Keratinocyte (primary cell): ENCODE measurements around the gene MCM10. TPM values are rescaled to one million over a fixed set of nuclear protein-coding genes. Genes with fewer than 3 reads are reported as not detected.
"Not testable (repeated sequence)": the region's sequence is repeated elsewhere in the genome, so short reads cannot be mapped to it uniquely, and the experiment has no call there.

ENCODE experiments used
- DNase-seq: peaks from one replicate; pipeline ENCODE4 v3.0.0-alpha.2; 2011; ENCODE audit warnings: low read depth, missing footprints, low spot score
- FAIRE-seq: peaks from 2 replicates; lab custom pipeline; 2011; peaks lifted over from hg19 to GRCh38; lab: Jason Lieb, UNC
- H2AFZ ChIP-seq: 2 replicates; pipeline ENCODE4 v1.6.0; 2012; ENCODE audit warnings: low read length, control low read depth, inconsistent platforms; ENCODE audit not compliant: control insufficient read depth
- H3K27ac ChIP-seq: 2 replicates; pipeline ENCODE4 v1.5.1; 2011; ENCODE audit warnings: low read length; ENCODE audit not compliant: control insufficient read depth, insufficient read depth
- H3K27me3 ChIP-seq: 3 replicates; pipeline ENCODE4 v1.6.0; 2011; ENCODE audit warnings: low read length; ENCODE audit not compliant: control insufficient read depth, insufficient read depth; ENCODE audit errors: extremely low read depth
- H3K36me3 ChIP-seq, 2 experiments: 2 replicates in 1 of 2; 3 replicates in 1 of 2; pipeline ENCODE4 v1.5.1; 2011; ENCODE audit warnings: low read length in 2 of 2, mild to moderate bottlenecking in 1 of 2; ENCODE audit not compliant: control insufficient read depth in 2 of 2, insufficient read depth in 2 of 2; ENCODE audit errors: extremely low read depth in 1 of 2
- H3K4me1 ChIP-seq: 3 replicates; pipeline ENCODE4 v1.5.1; 2011; ENCODE audit warnings: low read length; ENCODE audit not compliant: control insufficient read depth, insufficient read depth; ENCODE audit errors: extremely low read depth
- H3K4me2 ChIP-seq: 3 replicates; pipeline ENCODE4 v1.6.0; 2011; ENCODE audit warnings: low read depth, low read length; ENCODE audit not compliant: control insufficient read depth, insufficient read depth; ENCODE audit errors: extremely low read depth
- H3K4me3 ChIP-seq, 3 experiments: fragments of 200-600 bp in 1 of 3; sonication (generic) in 1 of 3; 2 replicates in 2 of 3; 3 replicates in 1 of 3; pipeline ENCODE4 v1.5.1; 2011 to 2016; ENCODE audit warnings: low read length in 3 of 3, mild to moderate bottlenecking in 3 of 3, control low read depth in 2 of 3, inconsistent platforms in 1 of 3, low read depth in 1 of 3, mixed read lengths in 1 of 3, mixed run types in 1 of 3, moderate library complexity in 1 of 3; ENCODE audit not compliant: control insufficient read depth in 2 of 3, insufficient read depth in 2 of 3; ENCODE audit errors: extremely low read depth in 1 of 3
- H3K79me2 ChIP-seq: 2 replicates; pipeline ENCODE4 v1.6.0; 2012; ENCODE audit warnings: low read length; ENCODE audit not compliant: control insufficient read depth, insufficient read depth
- H3K9ac ChIP-seq: 3 replicates; pipeline ENCODE4 v1.6.0; 2011; ENCODE audit warnings: low read length; ENCODE audit not compliant: control insufficient read depth, insufficient read depth; ENCODE audit errors: extremely low read depth
- H3K9me1 ChIP-seq: 3 replicates; pipeline ENCODE4 v1.6.0; 2011; ENCODE audit warnings: low read length; ENCODE audit not compliant: control insufficient read depth, insufficient read depth; ENCODE audit errors: extremely low read depth
- H3K9me3 ChIP-seq: 2 replicates; pipeline ENCODE4 v1.5.1; 2012; ENCODE audit warnings: low read depth, low read length; ENCODE audit not compliant: control insufficient read depth
- H4K20me1 ChIP-seq: 3 replicates; pipeline ENCODE4 v1.6.0; 2011; ENCODE audit warnings: low read length; ENCODE audit not compliant: control insufficient read depth, insufficient read depth; ENCODE audit errors: extremely low read depth
- EZH2 ChIP-seq: IDR thresholded peaks from one replicate; pipeline ENCODE4 v1.6.1; 2012; ENCODE audit warnings: inconsistent platforms, mild to moderate bottlenecking, low read length, moderate library complexity
- dilution Hi-C: fragments of 300-500 bp; cut with MboI; formaldehyde crosslinking; loops from one replicate; pipeline ENCODE4 v1.7.0; 2020; ENCODE audit warnings: low sequenced_read_pairs; ENCODE audit not compliant: extremely low pct_ligation_motif_present
- polyA plus RNA-seq, 5 experiments: library from polyadenylated mRNA; depleted of rRNA in 3 of 5; stranded (reverse) in 3 of 5; stranded (forward) in 1 of 5; unstranded in 1 of 5; fragments of >200 nt; gene quantifications; 1 replicate in 1 of 5; 2 replicates in 3 of 5; 3 replicates in 1 of 5; pipeline versions ENCODE4 v1.2.1 to v1.2.3, GENCODE V29; 2011 to 2012; ENCODE audit warnings: missing spikeins in 2 of 5, low read depth in 1 of 5, low replicate concordance in 1 of 5
- TF ChIP-seq, protein P1 (sequence below), 3 experiments: IDR thresholded peaks in 1 of 3; conservative IDR thresholded peaks in 1 of 3; optimal IDR thresholded peaks in 1 of 3; 2 replicates in 2 of 3; 3 replicates in 1 of 3; pipeline versions ENCODE3 to v1.5.1; 2011; ENCODE audit warnings: low read length in 3 of 3, mild to moderate bottlenecking in 3 of 3, moderate library complexity in 2 of 3, control low read depth in 1 of 3, inconsistent platforms in 1 of 3; ENCODE audit not compliant: insufficient read depth in 2 of 3; ENCODE audit errors: extremely low read depth in 1 of 3

The MCM10 gene
- polyA plus RNA-seq, 1 donor (not counting 4 experiments of a cell fraction or from before 2014, with no cell fraction given): 6.2 TPM

DNA sequence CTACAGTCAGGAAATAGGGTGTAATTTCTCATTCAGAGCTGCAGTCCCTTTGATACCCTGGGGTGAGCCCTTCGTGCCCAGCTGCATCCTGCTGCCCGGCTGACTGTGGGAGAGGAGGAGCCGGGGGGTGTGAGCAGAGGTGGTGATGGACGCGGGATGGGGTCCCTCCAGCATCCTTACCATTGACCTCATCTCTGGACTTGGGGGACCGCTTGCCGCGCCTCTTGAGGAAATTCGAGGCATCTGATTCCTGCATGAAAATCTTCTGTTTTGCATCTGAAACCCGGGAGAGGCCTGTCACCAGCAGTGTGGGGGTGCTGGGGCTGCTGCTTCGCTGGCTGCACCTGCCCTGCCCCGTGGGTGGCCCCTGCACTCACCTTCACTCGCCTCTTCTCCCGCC lies 72.0 kb downstream of the MCM10 start:
- no peak for DNase-seq
- no peak for FAIRE-seq

DNA sequence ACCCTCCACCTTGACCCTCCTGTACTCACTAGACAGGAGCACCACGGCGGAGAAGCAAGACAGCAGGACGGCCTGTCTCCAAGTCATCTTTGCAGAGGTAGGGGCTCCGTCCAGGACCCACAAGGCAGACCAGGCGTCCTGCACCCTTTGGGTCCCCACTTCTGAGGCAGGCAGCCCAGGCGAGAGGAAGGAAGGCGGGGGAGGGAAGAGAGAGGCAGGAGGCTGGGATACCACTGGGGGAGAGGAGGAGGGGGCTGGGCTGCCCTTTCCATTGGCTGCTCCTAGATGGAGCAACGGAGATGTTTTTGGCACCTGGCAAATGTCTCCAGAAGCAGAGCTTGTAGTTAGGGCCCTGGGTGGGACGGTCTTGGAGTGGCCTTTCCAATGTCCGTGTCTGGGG lies 72.8 kb downstream of the MCM10 start, which contains the start of gene UCMA:
TSS of gene UCMA (minus strand) at position 203 of the 400 bp plus-strand sequence. CDS start at position 87, 116 bp downstream.
- H3K4me2 ChIP-seq: no peak within 1 kb of the TSS
- H3K27ac ChIP-seq: no peak within 1 kb of the TSS
- no peaks in the 10 kb centered on the region for H3K9me3 ChIP-seq
- no peak for FAIRE-seq
- no peak within 1 kb of the TSS for H2AFZ ChIP-seq
- H3K4me1 ChIP-seq: no peaks in the 10 kb centered on the region
- H3K9ac ChIP-seq: no peak within 1 kb of the TSS
- H3K9me1 ChIP-seq: no peaks in the 10 kb centered on the region
- no peaks in the 10 kb centered on the region for H4K20me1 ChIP-seq
- peaks cover 3% of the 10 kb centered on the region for H3K27me3 ChIP-seq
- no peaks in the 10 kb centered on the region for H3K36me3 ChIP-seq
- no peak for DNase-seq
- H3K4me3 ChIP-seq: no peak within 1 kb of the TSS
- dilution Hi-C loops: no loop called here
- TF ChIP-seq EZH2: no peak
- TF ChIP-seq, protein P1, sequence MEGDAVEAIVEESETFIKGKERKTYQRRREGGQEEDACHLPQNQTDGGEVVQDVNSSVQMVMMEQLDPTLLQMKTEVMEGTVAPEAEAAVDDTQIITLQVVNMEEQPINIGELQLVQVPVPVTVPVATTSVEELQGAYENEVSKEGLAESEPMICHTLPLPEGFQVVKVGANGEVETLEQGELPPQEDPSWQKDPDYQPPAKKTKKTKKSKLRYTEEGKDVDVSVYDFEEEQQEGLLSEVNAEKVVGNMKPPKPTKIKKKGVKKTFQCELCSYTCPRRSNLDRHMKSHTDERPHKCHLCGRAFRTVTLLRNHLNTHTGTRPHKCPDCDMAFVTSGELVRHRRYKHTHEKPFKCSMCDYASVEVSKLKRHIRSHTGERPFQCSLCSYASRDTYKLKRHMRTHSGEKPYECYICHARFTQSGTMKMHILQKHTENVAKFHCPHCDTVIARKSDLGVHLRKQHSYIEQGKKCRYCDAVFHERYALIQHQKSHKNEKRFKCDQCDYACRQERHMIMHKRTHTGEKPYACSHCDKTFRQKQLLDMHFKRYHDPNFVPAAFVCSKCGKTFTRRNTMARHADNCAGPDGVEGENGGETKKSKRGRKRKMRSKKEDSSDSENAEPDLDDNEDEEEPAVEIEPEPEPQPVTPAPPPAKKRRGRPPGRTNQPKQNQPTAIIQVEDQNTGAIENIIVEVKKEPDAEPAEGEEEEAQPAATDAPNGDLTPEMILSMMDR (optimal IDR thresholded peaks at IDR 0.05 in 1 of 3, IDR thresholded peaks at IDR 0.05 in 1 of 3, conservative IDR thresholded peaks at IDR 0.05 in 1 of 3; ENCODE audit: extremely low read depth in 1 of 3, insufficient read depth in 2 of 3, low read length in 3 of 3): no peak
- H3K79me2 ChIP-seq: no peaks in the 10 kb centered on the region

More for the DNA sequence above, 72.0 kb downstream of the MCM10 start:
- no peaks in the 10 kb centered on the region for H3K9me1 ChIP-seq
- H3K79me2 ChIP-seq: no peaks in the 10 kb centered on the region
- H3K4me1 ChIP-seq: no peaks in the 10 kb centered on the region
- no peaks in the 10 kb centered on the region for H3K36me3 ChIP-seq
- no peak for TF ChIP-seq EZH2
- TF ChIP-seq, protein P1 (optimal IDR thresholded peaks at IDR 0.05 in 1 of 3, IDR thresholded peaks at IDR 0.05 in 1 of 3, conservative IDR thresholded peaks at IDR 0.05 in 1 of 3; ENCODE audit: extremely low read depth in 1 of 3, insufficient read depth in 2 of 3, low read length in 3 of 3): no peak
- H3K27ac ChIP-seq: no peak overlapping the region
- H3K27me3 ChIP-seq: peaks cover 3% of the 10 kb centered on the region
- dilution Hi-C loops: no loop called here
- no peak overlapping the region for H3K4me3 ChIP-seq
- H3K4me2 ChIP-seq: no peak overlapping the region
- H3K9me3 ChIP-seq: no peaks in the 10 kb centered on the region
- no peaks in the 10 kb centered on the region for H4K20me1 ChIP-seq
- H2AFZ ChIP-seq: no peak overlapping the region
- no peak overlapping the region for H3K9ac ChIP-seq

DNA sequence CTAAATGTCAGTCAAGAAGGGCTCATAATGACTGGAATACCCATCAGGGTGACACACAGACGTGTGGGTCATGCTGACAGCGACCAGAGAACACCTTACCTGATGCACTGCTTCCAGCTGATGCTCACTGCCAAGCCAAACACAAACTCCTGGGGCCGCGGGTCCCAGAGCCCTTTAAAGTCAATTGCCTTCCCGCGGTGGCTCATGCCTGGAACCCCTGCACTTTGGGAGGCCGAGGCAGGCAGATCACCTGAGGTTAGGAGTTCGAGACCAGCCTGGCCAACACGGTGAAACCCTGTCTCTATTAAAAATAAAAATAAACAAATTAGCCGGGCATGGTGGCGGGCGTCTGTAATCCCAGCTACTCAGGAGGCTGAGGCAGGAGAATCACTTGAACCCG lies 73.4 kb downstream of the MCM10 start:
- FAIRE-seq, DNase-seq, dilution Hi-C loops: not testable (repeated sequence)

More for the DNA sequence above, 73.4 kb downstream of the MCM10 start:
- not testable (repeated sequence) for H3K9ac ChIP-seq, H3K4me2 ChIP-seq, H3K4me3 ChIP-seq, H3K36me3 ChIP-seq, H4K20me1 ChIP-seq, H3K27ac ChIP-seq, H3K9me3 ChIP-seq, H3K9me1 ChIP-seq, H2AFZ ChIP-seq, H3K4me1 ChIP-seq, H3K27me3 ChIP-seq, H3K79me2 ChIP-seq
